NCI-H1694 (cell line): ENCODE data around the gene APLF.
"Not testable (repeated sequence)": the region's sequence is repeated elsewhere in the genome, so short reads cannot be mapped to it uniquely, and the experiment has no call there.

Experiments
- DNase-seq: peaks from one replicate; lab custom pipeline; 2025; lab: John Stamatoyannopoulos, UW

The APLF gene

DNA sequence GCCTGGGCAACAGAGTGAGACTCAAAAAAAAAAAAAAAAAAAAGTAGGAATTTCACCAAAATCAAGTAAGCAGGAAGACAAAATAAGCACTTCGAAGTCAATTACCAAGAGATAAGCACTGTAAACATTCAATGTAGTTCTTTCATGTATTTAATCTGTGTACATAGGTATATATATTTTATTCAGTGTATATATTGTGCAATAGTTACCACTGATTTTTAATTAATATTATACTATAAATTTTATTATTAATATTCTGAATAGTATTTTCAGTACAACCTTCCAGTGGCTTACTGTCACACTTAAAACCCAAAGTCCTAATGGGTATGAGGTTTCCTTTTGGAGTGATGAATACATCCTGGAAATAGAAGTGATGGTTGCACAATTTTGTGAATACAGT lies 9.1 kb downstream of the APLF start:
- no peak for DNase-seq

DNA sequence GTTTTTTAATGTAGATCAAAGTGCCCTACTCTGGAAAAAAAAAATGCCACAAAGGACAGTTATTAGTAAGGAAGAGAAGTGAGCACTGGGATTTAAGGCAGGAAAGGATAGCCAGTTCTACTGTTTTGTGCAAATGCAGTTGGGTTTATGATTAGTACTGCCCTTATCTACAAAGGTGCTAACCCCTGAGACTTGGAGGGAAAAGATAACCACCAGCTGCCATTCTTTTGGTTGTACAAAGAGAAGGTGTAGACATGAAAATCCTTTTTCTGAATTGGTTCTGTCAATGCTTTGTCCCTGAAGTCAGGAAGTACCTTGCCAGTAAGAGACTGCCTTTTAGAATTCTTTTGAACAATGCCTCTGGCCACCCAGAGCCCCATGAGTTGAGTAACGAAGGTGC lies 11.3 kb downstream of the APLF start:
- DNase-seq: no peak

DNA sequence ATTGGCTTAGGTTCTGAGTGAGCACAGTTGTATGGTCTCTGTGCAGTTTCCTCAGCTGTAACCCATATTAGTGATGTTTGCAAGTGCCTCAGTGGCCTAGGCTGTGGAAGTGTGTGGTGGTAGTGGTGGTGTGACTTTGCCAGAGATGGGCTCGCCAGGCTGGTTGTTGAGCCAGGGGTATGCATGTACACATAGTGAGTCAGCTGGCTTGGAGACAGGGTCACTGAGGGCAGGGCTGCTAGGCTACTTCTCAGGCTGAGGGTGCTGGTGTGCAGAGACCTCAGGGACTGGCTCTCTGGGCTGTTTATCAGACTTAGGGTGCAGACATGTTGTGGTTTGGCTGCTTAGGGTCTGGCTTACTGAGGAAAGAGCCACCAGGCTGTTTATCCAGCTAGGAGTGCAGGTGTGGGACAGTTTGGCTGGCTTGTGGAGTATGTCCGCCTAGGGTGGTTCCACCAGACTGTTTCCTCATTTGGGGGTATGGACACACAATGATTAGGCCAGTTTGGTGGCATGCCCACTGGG lies 15.0 kb downstream of the APLF start:
- no peak for DNase-seq

DNA sequence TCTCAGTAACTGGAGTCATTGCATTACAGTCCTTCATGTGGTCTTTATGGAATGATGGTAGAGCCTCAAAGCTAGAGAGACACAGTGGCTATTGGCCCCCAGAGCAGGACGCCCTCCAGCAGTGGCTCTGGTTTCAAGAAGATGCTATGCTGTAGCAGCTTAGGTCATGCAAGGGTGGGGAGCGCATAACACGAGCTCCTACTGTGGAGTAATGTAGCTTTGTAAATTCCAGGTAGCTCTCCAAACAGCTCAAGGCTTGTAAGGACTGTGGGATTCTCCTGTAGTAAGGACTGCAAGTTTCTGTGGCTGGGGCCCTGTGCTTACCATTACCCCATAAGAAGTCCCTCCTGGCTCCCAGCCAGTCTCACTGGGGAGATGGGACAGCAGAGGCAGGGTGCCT lies 15.6 kb downstream of the APLF start:
- DNase-seq: no peak

DNA sequence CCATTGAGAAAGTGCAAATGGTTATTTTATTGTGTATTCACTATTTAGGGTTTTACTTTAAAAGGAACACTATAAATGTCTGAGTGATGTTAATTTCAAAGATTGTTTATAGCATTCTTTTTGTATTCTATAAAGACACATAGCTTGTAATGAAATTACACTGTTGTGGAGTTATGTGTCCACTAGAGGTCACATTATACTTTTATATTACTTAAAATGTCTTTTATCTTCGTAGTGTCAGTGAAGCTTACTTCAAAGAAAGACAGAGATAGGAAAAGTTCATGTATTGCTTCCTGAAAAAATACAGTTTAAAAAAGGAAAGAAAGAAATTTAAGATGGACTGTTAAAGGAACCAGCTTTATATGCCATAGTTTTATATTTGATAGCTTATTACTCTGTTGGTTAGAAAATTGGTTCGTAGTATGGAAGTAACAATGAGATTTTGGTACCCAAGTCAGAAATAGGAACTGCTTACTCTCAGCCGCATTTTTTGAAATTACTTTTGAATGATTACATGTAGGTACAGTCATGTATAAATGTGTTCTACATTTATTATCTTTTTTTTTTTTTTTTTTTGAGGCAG lies 20.5 kb downstream of the APLF start:
- peak; percentile 28 for DNase-seq

DNA sequence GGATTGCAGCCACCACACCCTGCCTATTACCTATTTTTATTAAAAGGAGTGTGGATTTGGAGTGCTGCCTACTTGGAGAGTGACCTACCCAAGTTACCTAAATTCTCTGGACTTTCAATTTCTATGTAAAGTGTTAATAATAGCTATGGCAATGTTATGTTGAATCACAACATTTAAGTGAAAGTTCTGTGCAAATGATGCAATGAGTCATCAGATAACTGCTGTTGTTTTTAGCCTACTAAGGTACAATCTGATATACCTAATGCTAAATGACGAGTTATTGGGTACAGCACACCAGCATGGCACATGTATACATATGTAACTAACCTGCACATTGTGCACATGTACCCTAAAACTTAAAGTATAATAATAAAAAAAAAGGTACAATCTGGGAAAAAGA lies 21.2 kb downstream of the APLF start:
- not testable (repeated sequence) for DNase-seq

DNA sequence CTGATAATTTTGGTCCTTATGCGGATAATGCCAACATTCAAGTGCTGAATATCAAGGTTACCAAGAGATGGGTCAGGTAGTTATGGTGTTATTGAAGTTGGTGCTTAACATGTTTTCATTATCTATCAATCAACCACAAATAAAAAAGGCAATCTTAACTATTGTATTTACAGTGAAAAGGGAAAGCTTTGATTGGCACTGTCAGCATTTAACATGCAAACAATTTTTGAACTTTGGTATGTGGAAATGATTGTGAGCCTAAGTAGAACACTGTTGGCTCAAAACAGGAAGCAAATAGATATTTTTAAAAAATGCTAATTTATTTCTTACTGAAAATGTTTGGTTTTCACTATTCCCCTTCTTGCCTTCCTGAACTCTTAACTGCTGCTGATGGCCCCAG lies 21.9 kb downstream of the APLF start:
- no peak for DNase-seq

DNA sequence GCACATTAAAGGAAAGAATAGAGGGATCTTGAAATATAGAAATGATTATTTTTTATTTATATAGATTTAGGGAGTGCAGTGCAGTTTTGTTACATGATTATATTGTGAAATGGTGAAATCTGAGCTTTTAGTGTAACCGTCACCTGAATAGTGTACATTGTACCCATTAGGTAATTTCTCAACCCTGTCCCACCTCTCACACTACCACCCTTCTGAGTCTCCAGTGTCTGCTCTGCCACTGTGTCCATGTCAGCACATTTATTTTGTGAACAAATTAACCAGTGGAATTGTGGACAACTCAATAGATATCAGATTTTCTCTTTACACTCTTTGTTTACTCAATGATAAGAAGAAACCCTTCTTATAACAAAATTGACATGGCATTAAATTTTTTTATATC lies 24.2 kb downstream of the APLF start:
- no peak for DNase-seq

DNA sequence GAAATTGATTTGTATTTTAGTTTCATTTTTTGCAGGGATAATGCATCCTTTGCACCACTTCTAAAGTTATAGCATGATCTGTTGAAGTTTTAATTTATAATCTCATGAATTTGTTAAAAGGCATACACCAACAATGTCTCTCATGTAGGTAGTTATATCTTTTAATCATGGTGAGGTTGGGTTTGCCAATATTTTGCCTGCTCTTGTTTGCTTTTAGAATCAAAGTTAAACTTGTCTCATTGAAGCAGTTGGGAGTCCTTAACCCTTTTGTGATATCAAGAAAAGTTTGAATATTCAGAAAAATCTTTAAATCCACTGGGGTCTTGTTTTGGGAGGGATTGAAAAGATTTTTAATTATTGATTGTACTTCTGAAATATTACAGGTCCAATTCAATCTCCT lies 31.7 kb downstream of the APLF start:
- no peak for DNase-seq

DNA sequence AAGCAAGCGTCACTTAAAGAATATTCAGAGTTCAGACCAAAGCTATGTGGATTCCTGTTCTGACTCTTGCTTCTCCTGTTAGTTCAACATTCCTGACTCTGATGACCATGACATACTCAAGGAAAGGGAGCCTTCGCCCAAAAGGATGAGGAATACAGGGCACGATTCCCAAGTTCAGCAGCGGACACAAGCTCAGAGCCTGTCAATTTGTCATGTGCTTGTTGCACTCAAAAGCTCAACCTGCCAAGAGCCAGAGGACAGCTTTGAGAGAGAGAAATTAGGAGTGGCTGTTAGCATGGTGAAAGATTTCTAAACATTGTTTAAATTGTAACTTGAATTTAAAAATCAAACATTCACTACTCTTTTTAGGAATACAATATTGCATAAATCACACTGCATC lies 33.3 kb downstream of the APLF start:
- DNase-seq: no peak

DNA sequence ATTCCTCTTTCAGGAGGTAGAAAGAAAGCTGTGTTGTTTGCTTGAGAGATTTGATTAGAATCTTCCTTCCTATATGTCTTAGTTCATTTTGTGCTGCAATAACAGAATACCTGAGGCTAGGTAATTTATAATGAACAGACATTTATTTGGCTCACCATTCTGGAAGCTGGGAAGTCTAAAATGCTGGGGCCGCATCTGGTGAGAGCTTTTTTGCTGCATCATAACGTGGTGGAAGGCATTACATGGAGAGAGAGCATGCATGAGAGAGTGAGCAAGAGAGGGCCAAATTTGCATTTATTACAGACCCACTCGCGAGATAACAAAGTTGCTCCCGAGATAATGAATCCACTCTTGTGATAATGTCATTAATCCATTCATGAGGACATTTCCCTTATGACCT lies 34.4 kb downstream of the APLF start:
- no peak for DNase-seq

DNA sequence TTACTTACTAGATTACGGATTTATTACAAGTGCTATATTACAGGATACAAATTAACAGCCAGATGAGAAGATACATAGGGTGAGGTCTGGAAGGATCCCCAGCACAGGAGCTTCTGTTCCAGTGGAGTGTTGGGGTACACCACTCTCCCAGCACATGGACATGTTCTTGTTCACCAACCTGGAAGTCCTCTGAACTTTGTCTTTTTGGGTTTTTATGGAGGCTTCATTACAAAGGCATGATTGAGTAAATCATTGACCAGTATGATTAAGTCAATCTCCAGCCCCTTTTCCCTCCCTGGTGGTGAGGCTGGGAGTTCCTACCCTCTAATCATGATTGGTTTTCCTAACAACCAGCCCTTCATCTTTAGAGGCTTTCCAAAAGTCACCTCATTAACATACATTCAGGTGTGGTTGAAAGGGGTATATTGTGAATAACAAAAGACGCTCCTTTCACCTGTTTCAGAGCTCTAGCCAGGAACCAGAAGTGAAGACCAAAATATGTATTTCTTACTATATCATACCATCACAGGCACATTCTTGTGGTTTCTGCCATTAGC lies 38.3 kb downstream of the APLF start:
- DNase-seq: no peak

DNA sequence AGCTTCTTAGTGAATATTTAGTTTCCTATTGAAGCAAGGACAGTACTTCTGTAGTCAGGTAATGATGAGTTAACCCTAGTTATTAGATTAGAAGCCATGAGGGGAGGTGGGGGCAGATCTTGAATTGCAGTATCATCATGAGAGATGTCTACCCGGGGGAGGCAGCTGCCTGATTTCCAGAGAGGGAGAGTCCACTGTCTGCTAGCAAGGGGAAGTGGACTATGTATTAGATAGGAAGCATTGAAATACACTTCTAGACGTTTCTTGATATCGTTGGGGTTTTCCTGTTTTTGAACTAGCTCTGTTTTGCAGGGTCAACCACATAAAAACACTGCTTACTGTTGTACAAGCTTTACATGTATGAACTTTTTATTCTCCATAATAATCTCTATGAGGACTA lies 38.8 kb downstream of the APLF start:
- no peak for DNase-seq

DNA sequence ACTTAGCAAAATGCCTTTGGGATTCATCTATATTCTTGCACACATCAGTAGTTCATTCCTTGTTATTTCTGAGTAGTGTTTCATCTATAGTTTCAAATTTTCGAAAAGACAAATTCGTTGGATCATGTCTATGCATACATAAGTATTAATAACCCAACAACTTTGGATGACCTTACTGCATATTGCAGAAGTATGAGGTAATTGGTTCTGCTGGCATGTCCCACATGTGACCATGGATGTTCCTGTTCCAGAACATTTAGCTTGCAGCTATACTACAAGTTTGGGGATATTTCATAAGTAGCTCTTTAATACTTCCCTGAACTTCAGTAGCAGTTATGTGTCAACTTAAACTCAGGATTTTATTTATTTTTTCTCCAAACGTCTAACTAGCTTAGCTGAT lies 44.9 kb downstream of the APLF start:
- DNase-seq: no peak

DNA sequence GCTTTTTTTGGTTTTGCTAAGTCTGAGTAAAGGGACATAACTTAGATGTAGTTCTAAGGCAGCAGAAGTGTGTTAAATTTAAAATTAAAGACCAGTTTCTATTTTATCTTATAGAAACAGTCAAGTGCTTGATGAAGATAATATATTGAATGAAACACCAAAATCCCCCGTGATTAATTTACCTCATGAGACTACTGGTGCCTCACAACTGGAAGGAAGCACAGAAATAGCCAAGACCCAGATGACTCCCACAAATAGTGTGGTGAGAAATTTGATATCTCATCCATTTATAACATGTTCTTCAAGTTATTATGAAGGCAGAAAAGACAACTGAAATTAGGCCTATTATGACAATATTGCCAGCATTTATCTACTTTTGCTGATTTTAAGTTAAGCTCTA lies 45.6 kb downstream of the APLF start:
- DNase-seq: no peak

DNA sequence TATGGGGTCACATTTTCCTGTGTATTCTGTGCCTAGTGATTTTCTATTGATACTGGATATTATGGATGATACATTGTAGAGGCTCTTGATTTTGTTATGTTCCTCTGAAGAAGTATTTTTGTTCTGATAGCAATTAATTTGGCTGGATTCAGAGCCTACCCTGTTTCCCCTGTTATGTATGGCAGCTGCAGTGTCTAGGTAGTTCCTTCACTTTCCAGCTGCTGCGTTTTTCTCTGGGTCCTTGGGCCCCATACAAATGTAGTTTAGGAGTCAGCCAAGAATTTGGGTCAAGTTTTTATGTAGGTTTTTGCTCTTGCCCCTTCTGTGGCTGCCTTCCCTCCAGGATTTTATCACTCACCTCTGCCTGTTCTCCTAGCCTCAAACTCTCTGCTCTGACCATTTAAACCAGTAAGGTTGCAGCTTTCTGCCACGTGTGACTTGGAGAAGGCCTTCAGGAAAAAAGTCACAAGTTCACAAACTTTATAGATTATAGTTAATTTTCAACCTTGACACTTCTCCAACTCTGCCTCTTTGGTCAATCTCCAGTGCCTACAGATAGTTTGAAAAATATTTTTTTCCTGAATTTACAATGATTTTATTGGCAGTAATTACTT lies 47.0 kb downstream of the APLF start:
- no peak for DNase-seq

DNA sequence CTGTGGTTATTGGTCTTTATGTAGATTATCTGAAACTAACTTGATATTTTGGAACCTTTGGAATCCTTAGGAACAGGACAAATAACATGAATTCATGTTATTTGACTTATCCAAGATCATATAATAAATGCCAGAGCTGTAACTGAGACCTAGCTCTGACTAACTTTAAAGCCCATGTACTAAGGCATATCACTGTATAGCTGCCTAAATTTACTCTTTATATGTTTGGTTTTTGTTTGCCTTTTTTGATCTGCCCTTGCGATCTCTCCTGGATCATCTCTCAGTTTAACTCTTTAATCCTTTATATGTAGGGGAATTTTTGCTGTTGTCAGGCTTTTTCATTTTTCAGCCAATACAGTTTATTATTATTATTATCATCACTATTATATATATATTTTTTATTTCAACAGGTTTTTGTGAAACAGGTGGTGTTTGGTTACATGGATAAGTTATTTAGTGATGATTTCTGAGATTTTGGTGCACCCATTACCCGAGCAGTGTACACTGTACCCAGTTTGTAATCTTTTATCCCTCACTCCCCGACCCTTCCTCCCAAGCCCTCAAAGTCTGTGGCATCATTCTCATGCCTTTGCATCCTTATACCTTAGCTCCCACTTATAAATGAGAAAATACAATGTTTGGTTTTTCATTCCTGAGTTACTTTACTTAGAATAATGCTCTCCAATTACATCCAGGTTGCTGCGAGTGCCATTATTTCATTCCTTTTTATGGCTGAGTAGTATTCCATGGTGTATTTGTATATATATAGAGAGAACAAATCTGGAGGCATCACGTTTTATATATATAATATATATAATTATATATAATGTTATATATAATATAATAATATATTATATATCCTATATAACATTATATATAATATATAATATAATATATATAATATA lies 48.9 kb downstream of the APLF start:
- no peak for DNase-seq

DNA sequence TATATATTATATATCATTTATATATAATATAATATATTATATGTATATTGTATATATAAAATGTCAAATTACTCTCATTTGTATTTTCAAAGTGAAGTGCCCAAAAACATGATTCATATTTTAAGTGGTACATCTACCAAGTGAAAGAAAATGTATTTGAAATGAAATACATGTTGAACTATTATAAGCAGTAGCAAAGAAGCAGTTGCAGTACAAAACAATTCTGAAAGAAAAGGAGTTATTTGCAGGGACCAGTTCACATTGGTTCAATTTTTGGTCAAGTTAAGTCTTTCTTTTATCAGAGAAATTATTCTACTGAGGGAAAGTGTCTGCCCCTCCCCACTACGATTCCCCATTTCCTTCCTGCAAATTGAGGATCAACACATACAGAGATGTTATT lies 51.9 kb downstream of the APLF start:
- DNase-seq: no peak

DNA sequence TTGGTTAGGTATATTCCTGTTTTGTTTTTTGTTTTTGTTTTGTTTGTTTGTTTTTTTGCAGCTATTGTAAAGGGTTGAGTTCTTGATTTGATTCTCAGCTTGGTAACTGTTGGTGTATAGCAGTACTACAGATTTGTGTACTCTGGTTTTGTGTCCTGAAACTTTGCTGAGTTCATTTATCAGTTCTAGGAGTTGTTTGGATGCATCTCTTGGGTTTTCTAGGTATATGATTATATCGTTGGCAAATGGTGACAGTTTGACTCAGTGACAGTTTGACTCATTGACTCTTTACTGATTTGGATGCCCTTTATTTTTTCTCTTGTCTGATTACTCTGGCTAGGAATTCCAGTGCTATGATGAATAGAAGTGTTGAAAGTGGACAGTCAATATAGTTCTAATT lies 53.7 kb downstream of the APLF start:
- no peak for DNase-seq

DNA sequence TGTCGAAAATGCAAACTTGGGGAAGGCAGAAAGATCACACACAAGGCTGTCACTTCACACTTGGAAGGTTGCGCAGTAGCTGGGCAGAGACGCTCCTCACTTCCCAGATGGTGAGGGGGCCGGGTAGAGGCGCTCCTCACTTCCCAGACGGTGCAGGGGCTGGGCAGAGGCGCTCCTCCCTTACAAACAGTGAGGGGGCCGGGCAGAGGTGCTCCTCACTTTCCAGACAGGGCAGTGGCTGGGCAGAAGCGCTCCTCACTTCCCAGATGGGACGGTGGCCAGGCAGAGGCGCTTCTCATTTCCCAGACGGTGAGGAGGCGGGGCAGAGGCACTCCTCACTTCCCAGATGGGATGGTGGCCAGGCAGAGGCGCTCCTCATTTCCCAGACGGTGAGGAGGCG lies 59.6 kb downstream of the APLF start:
- not testable (repeated sequence) for DNase-seq

DNA sequence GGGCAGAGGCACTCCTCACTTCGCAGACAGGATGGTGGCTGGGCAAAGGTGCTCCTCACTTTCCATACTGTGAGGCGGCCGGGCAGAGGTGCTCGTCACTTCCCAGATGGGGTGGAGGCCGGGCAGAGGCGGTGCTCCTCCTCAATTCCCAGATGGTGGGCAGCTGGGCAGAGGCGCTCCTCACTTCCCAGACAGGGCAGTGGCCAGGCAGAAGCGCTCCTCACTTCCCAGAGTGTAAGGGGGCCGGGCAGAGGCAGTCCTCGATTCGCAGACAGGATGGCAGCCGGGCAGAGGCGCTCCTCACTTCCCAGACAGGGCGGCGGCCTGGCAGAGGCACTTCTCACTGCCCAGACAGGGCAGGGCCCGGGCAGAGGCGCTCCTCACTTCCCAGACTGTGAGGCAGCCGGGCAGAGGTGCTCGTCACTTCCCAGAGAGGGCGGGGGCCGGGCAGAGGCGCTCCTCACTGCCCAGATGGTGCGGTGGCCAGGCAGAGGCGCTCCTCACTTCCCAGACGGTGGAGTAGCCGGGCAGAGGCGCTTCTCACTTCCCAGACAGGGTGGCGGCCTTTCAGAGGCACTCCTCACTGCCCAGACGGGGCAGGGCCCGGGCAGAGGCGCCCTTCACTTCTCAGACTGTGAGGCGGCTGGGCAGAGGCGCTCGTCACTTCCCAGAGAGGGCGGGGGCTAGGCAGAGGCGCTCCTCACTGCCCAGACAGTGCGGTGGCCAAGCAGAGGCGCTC lies 60.1 kb downstream of the APLF start:
- not testable (repeated sequence) for DNase-seq

DNA sequence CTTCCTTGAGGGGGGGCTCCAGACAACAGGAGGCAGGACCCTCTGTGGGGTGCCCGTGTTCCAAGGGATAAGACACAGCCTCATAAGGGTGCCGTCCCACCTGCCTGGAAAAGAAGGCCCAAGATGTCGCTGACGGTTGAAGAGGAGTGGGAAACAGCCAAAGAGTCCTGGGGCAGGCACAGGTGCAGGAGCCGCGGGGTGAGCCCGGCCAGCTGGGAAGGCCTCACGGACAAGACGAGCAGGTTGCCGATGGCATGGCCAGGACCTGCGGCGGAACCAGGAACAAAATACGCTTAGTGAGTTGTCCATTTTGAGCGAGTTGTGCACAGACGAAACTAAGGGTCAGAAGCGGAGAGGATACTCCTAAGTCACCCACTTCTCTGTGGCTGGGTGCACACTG lies 61.8 kb downstream of the APLF start:
- DNase-seq: not testable (repeated sequence)
